GM12872 (cell line): ENCODE measurements around the gene CTNNA3.

ENCODE experiments used
- CTCF ChIP-seq: IDR thresholded peaks from 3 replicates; pipeline ENCODE4 v1.5.1; 2011; ENCODE audit warnings: low read depth, mild to moderate bottlenecking, low read length, moderate library complexity; ENCODE audit not compliant: insufficient read depth

The CTNNA3 gene

GRCh38 chr10:66819691-66820090 lies 876.3 kb downstream of the CTNNA3 start:
- TF ChIP-seq CTCF = no peak

- TF ChIP-seq CTCF = no peak
Measured at GRCh38 chr10:66813122-66813521, 882.9 kb downstream of the CTNNA3 start.

- TF ChIP-seq CTCF = no peak
Measured at GRCh38 chr10:66811211-66811610, 884.8 kb downstream of the CTNNA3 start.

GRCh38 chr10:66809402-66809801 lies 886.6 kb downstream of the CTNNA3 start:
- no peak for TF ChIP-seq CTCF

- TF ChIP-seq CTCF = no peak
Measured at GRCh38 chr10:66805612-66806011, 890.4 kb downstream of the CTNNA3 start.

GRCh38 chr10:66804962-66805361 lies 891.0 kb downstream of the CTNNA3 start:
- no peak for TF ChIP-seq CTCF

GRCh38 chr10:66803174-66803573 lies 892.8 kb downstream of the CTNNA3 start:
- TF ChIP-seq CTCF = no peak

- TF ChIP-seq CTCF = no peak
Measured at GRCh38 chr10:66799474-66799873, 896.5 kb downstream of the CTNNA3 start.
